ENCODE measurements around the gene CD14.

The CD14 gene

GRCh38 chr5:140635291-140636257 is 2.6 kb upstream of the CD14 start:
- peaks cover 7% of the 10 kb centered on the region for H3K4me1 ChIP-seq
- H3K9me3 ChIP-seq: 0 out of 2 replicates have a peak, but pooled peaks cover 2% of the 10 kb centered on the region
- no peaks in the 10 kb centered on the region for H3K36me3 ChIP-seq
- no peaks in the 10 kb centered on the region; the same call in 1 of the 2 replicates for H3K27me3 ChIP-seq
- DNase-seq: no peak
- H3K4me3 ChIP-seq (ENCODE audit: low read depth, low read length): no peak overlapping the region
- no peak for TF ChIP-seq CTCF (IDR thresholded peaks at IDR 0.05; ENCODE audit: low read depth, low read length)

- peaks cover 9% of the 10 kb centered on the region for H3K4me1 ChIP-seq
- TF ChIP-seq CTCF (IDR thresholded peaks at IDR 0.05; ENCODE audit: low read depth, low read length): no peak
- no peaks in the 10 kb centered on the region; the same call in 1 of the 2 replicates for H3K27me3 ChIP-seq
- no peaks in the 10 kb centered on the region for H3K36me3 ChIP-seq
- 0 out of 2 replicates have a peak, but pooled peaks cover 2% of the 10 kb centered on the region for H3K9me3 ChIP-seq
- no peak for DNase-seq
- no peak overlapping the region for H3K4me3 ChIP-seq (ENCODE audit: low read depth, low read length)
Observed at GRCh38 chr5:140634103-140634502, 1.1 kb upstream of the CD14 start.

- peak overlapping the region; percentile 58 for H3K4me3 ChIP-seq (ENCODE audit: low read depth, low read length)
Observed at GRCh38 chr5:140633501-140633900, 526 bp upstream of the CD14 start.

GRCh38 chr5:140632366-140633020 is 482 bp downstream of the CD14 start:
- Histone ChIP-seq H3K4me1 (peaks cover 5% of the 10 kb centered on the region; the same call in 1 of the 2 replicates), H3K27me3 (no peaks in the 10 kb centered on the region; the same call in 1 of the 2 replicates), H3K4me3 (ENCODE audit: low read depth, low read length) (peak overlapping the region; percentile 58), H3K9me3 (0 out of 2 replicates have a peak, but pooled peaks cover 2% of the 10 kb centered on the region), H3K36me3 (no peaks in the 10 kb centered on the region)
- TF ChIP-seq CTCF (IDR thresholded peaks at IDR 0.05; ENCODE audit: low read depth, low read length): no peak
- peak; percentile 20 for DNase-seq

More at GRCh38 chr5:140633501-140633900, 526 bp upstream of the CD14 start:
- Histone ChIP-seq H3K27me3 (no peaks in the 10 kb centered on the region; the same call in 1 of the 2 replicates), H3K36me3 (no peaks in the 10 kb centered on the region), H3K9me3 (0 out of 2 replicates have a peak, but pooled peaks cover 2% of the 10 kb centered on the region), H3K4me1 (peaks cover 5% of the 10 kb centered on the region; the same call in 1 of the 2 replicates)
- DNase-seq: no peak
- no peak for TF ChIP-seq CTCF (IDR thresholded peaks at IDR 0.05; ENCODE audit: low read depth, low read length)

GRCh38 chr5:140631831-140632365 is 1.1 kb downstream of the CD14 start:
- H3K36me3 ChIP-seq: no peaks in the 10 kb centered on the region
- TF ChIP-seq CTCF (IDR thresholded peaks at IDR 0.05; ENCODE audit: low read depth, low read length): no peak
- no peaks in the 10 kb centered on the region; the same call in 1 of the 2 replicates for H3K27me3 ChIP-seq
- H3K9me3 ChIP-seq: peaks cover 2% of the 10 kb centered on the region; the same call in 1 of the 2 replicates
- no peak for DNase-seq
- H3K4me3 ChIP-seq (ENCODE audit: low read depth, low read length): no peak overlapping the region
- peaks cover 5% of the 10 kb centered on the region; the same call in 1 of the 2 replicates for H3K4me1 ChIP-seq

All from BE2C (cell line).